HCT116 (cell line): ENCODE measurements around the gene GKN1.

Source experiments
- CEBPB ChIP-seq: IDR thresholded peaks from 2 replicates; pipeline ENCODE4 v1.6.1; 2012; ENCODE audit warnings: low read depth
- ELF1 ChIP-seq: IDR thresholded peaks from 2 replicates; pipeline ENCODE4 v1.6.1; 2012; ENCODE audit warnings: low read depth, borderline replicate concordance
- EZH2 ChIP-seq: fragments of 200-600 bp; sonication (generic); IDR thresholded peaks from 2 replicates; pipeline ENCODE4 v1.6.1; 2017; ENCODE audit warnings: antibody characterized with exemption, mixed run types
- FOSL1 ChIP-seq: IDR thresholded peaks from 2 replicates; pipeline ENCODE4 v1.6.1; 2012; ENCODE audit warnings: low read depth
- JUND ChIP-seq: IDR thresholded peaks from 2 replicates; pipeline ENCODE4 v1.6.1; 2012
- POLR2A ChIP-seq: IDR thresholded peaks from 2 replicates; pipeline ENCODE4 v1.7.0; 2011; ENCODE audit warnings: borderline replicate concordance; ENCODE audit not compliant: insufficient read depth, insufficient read length; ENCODE audit errors: extremely low read depth
- POLR2AphosphoS5 ChIP-seq: IDR thresholded peaks from 2 replicates; pipeline ENCODE4 v1.6.1; 2011; ENCODE audit warnings: mild to moderate bottlenecking, low read depth, low read length, moderate library complexity
- RAD21 ChIP-seq: IDR thresholded peaks from 2 replicates; pipeline ENCODE4 v1.6.1; 2012; ENCODE audit warnings: low read depth, mild to moderate bottlenecking
- SIN3A ChIP-seq: IDR thresholded peaks from 2 replicates; pipeline ENCODE4 v1.6.1; 2012; ENCODE audit warnings: low read depth
- TF ChIP-seq, protein P1 (sequence below), 3 experiments: fragments of 200-600 bp in 1 of 3; sonication (generic) in 1 of 3; IDR thresholded peaks in 2 of 3; conservative IDR thresholded peaks in 1 of 3; 2 replicates each; pipeline ENCODE4 v1.5.1; 2012 to 2017; ENCODE audit warnings: low read depth in 2 of 3, low read length in 2 of 3, antibody characterized with exemption in 1 of 3, borderline replicate concordance in 1 of 3, control low read depth in 1 of 3, mild to moderate bottlenecking in 1 of 3, mixed read lengths in 1 of 3, mixed run types in 1 of 3, moderate library complexity in 1 of 3; ENCODE audit not compliant: insufficient read depth in 1 of 3
- TF ChIP-seq, protein P2 (sequence below): IDR thresholded peaks from 2 replicates; pipeline ENCODE4 v1.6.1; 2012; ENCODE audit warnings: low read depth
- TF ChIP-seq, protein P3 (sequence below): IDR thresholded peaks from 2 replicates; pipeline ENCODE4 v1.6.1; 2012
- TF ChIP-seq, protein P4 (sequence below): IDR thresholded peaks from 2 replicates; pipeline ENCODE4 v1.6.1; 2012

DNA sequence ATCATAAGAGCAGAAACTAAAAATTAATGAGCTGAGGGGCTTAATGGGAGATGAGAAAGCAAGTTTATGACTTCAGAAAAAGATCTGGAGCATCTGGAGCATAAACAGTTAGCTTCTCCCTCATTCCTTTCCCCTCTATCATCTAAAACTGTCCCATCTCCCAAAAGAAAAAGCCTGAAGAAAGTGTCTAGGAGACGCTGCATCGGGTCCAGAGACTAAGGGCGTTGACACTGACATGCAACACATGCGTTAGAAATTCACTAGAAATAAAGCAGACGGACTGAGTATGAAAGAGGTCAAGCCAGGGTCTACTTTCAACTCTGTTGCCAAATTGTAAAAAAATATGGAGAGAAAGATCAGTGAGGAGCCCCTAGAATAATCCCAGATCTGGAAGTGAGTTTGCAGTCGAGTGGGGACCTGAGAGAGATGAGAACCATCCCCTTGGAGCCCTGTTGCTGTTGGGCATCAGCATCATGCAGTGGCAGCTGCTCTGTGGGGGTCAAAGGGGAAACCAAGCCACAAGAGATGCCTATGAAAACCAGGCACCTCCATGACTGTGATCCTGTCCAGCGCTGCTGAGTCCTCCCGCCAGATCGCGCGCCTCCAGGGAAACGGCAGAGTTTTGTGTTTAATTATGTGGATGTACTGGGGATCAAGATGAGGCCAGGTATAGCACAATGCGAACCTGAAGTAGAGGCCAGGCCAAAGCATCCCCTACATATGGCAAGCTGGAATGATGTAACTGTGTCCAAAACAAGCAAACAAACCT lies 52.4 kb downstream of the GKN1 start:
- TF ChIP-seq EZH2 (no peak), RAD21 (no peak), SIN3A (no peak), POLR2A (no peak), CEBPB (no peak), JUND (no peak), POLR2AphosphoS5 (no peak), ELF1 (no peak), FOSL1 (no peak)
- TF ChIP-seq, protein P1, sequence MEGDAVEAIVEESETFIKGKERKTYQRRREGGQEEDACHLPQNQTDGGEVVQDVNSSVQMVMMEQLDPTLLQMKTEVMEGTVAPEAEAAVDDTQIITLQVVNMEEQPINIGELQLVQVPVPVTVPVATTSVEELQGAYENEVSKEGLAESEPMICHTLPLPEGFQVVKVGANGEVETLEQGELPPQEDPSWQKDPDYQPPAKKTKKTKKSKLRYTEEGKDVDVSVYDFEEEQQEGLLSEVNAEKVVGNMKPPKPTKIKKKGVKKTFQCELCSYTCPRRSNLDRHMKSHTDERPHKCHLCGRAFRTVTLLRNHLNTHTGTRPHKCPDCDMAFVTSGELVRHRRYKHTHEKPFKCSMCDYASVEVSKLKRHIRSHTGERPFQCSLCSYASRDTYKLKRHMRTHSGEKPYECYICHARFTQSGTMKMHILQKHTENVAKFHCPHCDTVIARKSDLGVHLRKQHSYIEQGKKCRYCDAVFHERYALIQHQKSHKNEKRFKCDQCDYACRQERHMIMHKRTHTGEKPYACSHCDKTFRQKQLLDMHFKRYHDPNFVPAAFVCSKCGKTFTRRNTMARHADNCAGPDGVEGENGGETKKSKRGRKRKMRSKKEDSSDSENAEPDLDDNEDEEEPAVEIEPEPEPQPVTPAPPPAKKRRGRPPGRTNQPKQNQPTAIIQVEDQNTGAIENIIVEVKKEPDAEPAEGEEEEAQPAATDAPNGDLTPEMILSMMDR (IDR thresholded peaks at IDR 0.05 in 2 of 3, conservative IDR thresholded peaks at IDR 0.05 in 1 of 3; ENCODE audit: borderline replicate concordance in 1 of 3, insufficient read depth in 1 of 3, low read depth in 2 of 3, low read length in 2 of 3), result no peak
- TF ChIP-seq, protein P2, sequence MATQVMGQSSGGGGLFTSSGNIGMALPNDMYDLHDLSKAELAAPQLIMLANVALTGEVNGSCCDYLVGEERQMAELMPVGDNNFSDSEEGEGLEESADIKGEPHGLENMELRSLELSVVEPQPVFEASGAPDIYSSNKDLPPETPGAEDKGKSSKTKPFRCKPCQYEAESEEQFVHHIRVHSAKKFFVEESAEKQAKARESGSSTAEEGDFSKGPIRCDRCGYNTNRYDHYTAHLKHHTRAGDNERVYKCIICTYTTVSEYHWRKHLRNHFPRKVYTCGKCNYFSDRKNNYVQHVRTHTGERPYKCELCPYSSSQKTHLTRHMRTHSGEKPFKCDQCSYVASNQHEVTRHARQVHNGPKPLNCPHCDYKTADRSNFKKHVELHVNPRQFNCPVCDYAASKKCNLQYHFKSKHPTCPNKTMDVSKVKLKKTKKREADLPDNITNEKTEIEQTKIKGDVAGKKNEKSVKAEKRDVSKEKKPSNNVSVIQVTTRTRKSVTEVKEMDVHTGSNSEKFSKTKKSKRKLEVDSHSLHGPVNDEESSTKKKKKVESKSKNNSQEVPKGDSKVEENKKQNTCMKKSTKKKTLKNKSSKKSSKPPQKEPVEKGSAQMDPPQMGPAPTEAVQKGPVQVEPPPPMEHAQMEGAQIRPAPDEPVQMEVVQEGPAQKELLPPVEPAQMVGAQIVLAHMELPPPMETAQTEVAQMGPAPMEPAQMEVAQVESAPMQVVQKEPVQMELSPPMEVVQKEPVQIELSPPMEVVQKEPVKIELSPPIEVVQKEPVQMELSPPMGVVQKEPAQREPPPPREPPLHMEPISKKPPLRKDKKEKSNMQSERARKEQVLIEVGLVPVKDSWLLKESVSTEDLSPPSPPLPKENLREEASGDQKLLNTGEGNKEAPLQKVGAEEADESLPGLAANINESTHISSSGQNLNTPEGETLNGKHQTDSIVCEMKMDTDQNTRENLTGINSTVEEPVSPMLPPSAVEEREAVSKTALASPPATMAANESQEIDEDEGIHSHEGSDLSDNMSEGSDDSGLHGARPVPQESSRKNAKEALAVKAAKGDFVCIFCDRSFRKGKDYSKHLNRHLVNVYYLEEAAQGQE, result no peak
- TF ChIP-seq, protein P3, sequence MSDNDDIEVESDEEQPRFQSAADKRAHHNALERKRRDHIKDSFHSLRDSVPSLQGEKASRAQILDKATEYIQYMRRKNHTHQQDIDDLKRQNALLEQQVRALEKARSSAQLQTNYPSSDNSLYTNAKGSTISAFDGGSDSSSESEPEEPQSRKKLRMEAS, result no peak
- TF ChIP-seq, protein P4, sequence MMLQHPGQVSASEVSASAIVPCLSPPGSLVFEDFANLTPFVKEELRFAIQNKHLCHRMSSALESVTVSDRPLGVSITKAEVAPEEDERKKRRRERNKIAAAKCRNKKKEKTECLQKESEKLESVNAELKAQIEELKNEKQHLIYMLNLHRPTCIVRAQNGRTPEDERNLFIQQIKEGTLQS, result no peak
